Measurements from ENCODE around the gene MOSMO. TPM values are rescaled to one million over a fixed set of nuclear protein-coding genes. Genes with fewer than 3 reads are reported as not detected.

The MOSMO gene
- total and polyA plus RNA-seq, 8 donors, result 1.2 to 32.3 (median 7.7) TPM

Other genes with a start within 250 kb of the MOSMO start
- gene NPIPB4, start 150.4 kb upstream of the MOSMO start, total RNA-seq, result 100 to 1,000 TPM in 4 of 5 donors, 10 to 100 TPM in 1; 46.4 to 215 (median 124) TPM
- gene NPIPB4, start 150.4 kb upstream of the MOSMO start, polyA plus RNA-seq, result 10 to 100 TPM in 1 of 3 donors, 1 to 10 TPM in 2; 4.1 to 16.0 (median 4.9) TPM
- gene UQCRC2, start 54.8 kb upstream of the MOSMO start, total RNA-seq, result 100 to 1,000 TPM; 124 to 702 (median 247) TPM
- 100 to 1,000 TPM; 128 to 165 (median 142) TPM for gene UQCRC2, start 54.8 kb upstream of the MOSMO start, polyA plus RNA-seq
- gene PDZD9, start 7.0 kb upstream of the MOSMO start, total RNA-seq, result not detected
- not detected for gene PDZD9, start 7.0 kb upstream of the MOSMO start, polyA plus RNA-seq
- under 1 TPM in 1 of 5 donors, not detected in 4; 0.37 TPM for gene VWA3A, start 84.4 kb downstream of the MOSMO start, total RNA-seq
- under 1 TPM in 1 of 3 donors, not detected in 2; 0.30 TPM for gene VWA3A, start 84.4 kb downstream of the MOSMO start, polyA plus RNA-seq
- gene SDR42E2, start 154.4 kb downstream of the MOSMO start, total RNA-seq, result not detected
- gene SDR42E2, start 154.4 kb downstream of the MOSMO start, polyA plus RNA-seq, result not detected
- gene EEF2K, start 198.2 kb downstream of the MOSMO start, total RNA-seq, result 100 to 1,000 TPM in 2 of 5 donors, 10 to 100 TPM in 3; 21.0 to 170 (median 40.2) TPM
- 1 to 10 TPM; 3.4 to 5.9 (median 3.7) TPM for gene EEF2K, start 198.2 kb downstream of the MOSMO start, polyA plus RNA-seq

Data from stomach (tissue), 8 donors.